HFF-Myc (cell line): ENCODE results near the gene ADPRHL1.

Source experiments
- DNase-seq: peaks from one replicate; pipeline ENCODE4 v3.0.0-alpha.2; 2011; ENCODE audit warnings: low read depth; ENCODE audit errors: extremely low read depth
- H3K4me3 ChIP-seq: replicated peaks from 2 replicates; pipeline ENCODE4 v1.5.1; 2011; ENCODE audit warnings: low read depth, mild to moderate bottlenecking, control low read depth, low read length
- CTCF ChIP-seq: IDR thresholded peaks from 2 replicates; pipeline ENCODE4 v1.5.1; 2012; ENCODE audit warnings: mild to moderate bottlenecking, low read depth, low read length, control low read depth; ENCODE audit errors: missing control alignments

Gene ADPRHL1

GRCh38 chr13:113426591-113426986 is 26.7 kb downstream of the ADPRHL1 start:
- no peak for DNase-seq
- H3K4me3 ChIP-seq = no peak overlapping the region
- TF ChIP-seq CTCF = no peak

- no peak overlapping the region for H3K4me3 ChIP-seq
- no peak for TF ChIP-seq CTCF
- no peak for DNase-seq
Measured at GRCh38 chr13:113425941-113426590, 27.2 kb downstream of the ADPRHL1 start.

DNA sequence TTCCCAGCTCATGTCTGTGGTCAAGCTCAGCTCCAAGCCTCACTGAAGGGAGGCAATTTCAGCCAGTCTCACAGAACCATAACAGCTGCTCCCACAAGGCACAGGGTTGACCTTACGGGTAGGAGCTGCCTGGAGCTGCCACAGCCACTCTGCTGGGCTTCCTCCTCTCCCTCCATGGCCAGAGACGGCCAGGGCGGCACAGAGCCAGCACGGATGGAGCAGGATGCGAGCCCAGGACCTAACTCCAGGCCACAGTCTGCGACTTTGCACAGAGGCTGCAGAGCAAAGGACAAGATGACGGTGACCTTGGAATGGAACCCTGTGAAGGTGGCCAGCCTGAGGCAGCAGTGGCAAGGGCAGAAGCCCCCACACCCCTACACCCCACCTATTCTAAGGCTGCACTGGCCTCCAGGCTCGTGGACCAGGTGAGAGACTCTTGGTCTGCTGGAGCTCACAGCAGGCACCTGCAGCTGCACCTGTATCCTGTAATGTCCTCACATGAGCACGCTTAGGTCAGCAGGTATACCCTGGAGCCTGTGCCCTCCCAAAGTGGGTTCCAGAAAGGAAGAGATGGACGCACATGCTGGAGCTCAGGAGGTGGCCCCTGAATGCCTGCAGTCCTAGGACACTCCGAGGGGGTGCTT is 29.6 kb downstream of the ADPRHL1 start:
- TF ChIP-seq CTCF = no peak
- no peak for DNase-seq
- H3K4me3 ChIP-seq = no peak overlapping the region

- H3K4me3 ChIP-seq = no peak overlapping the region
- no peak for DNase-seq
- no peak for TF ChIP-seq CTCF
Measured at GRCh38 chr13:113422807-113423519, 30.3 kb downstream of the ADPRHL1 start.

- no peak for TF ChIP-seq CTCF
- H3K4me3 ChIP-seq = no peak overlapping the region
- no peak for DNase-seq
Measured at GRCh38 chr13:113421673-113422270, 31.5 kb downstream of the ADPRHL1 start.

GRCh38 chr13:113420833-113421600 is 32.3 kb downstream of the ADPRHL1 start:
- no peak overlapping the region for H3K4me3 ChIP-seq
- DNase-seq = no peak
- no peak for TF ChIP-seq CTCF
